WTC11 (cell line): ENCODE measurements around the gene TSPAN5. TPM values are rescaled to one million over a fixed set of nuclear protein-coding genes. Genes with fewer than 3 reads are reported as not detected.

Experiments
- ATAC-seq: fragments of 200-7000 bp; cut with Tn5 transposase; 2 replicates; pipeline ENCODE4 v1.10.0; 2021; ENCODE audit warnings: mild to moderate bottlenecking, moderate library complexity
- CTCF ChIA-PET: fragments of 300-600 bp; sonication (Branson Sonifier 250); formaldehyde crosslinking; loops from one replicate; lab custom pipeline; 2021; ENCODE audit warnings: antibody characterized with exemption; lab: Charles Lee
- POLR2A ChIA-PET: fragments of 350-600 bp; sonication (Branson Sonifier 250); formaldehyde crosslinking; loops from one replicate; lab custom pipeline; 2021; ENCODE audit warnings: antibody characterized with exemption; lab: Charles Lee
- DNase-seq: peaks from one replicate; pipeline ENCODE4 v3.0.0; 2021; ENCODE audit warnings: low spot score
- H3K27ac Mint-ChIP-seq: 2 replicates; pipeline ENCODE4 v1.8.0; 2021; ENCODE audit warnings: mixed read lengths
- H3K27me3 Mint-ChIP-seq: 2 replicates; pipeline ENCODE4 v1.8.0; 2021; ENCODE audit warnings: low read depth, mild to moderate bottlenecking, moderate library complexity, mixed read lengths
- H3K36me3 Mint-ChIP-seq: 2 replicates; pipeline ENCODE4 v1.8.0; 2021; ENCODE audit warnings: mixed read lengths
- H3K4me1 Mint-ChIP-seq: 2 replicates; pipeline ENCODE4 v1.8.0; 2022; ENCODE audit warnings: mixed read lengths
- H3K4me3 Mint-ChIP-seq: 2 replicates; pipeline ENCODE4 v1.8.0; 2021; ENCODE audit warnings: mild to moderate bottlenecking, moderate library complexity, mixed read lengths
- H3K9me3 Mint-ChIP-seq: 2 replicates; pipeline ENCODE4 v1.8.0; 2021; ENCODE audit warnings: mixed read lengths
- ATF1 ChIP-seq: sonication (generic); formaldehyde crosslinking; IDR thresholded peaks from 2 replicates; pipeline ENCODE4 v1.8.1; 2023; ENCODE audit warnings: mild to moderate bottlenecking, moderate library complexity, missing genetic modification reagents
- ATF6 ChIP-seq: sonication (generic); formaldehyde crosslinking; IDR thresholded peaks from 2 replicates; pipeline ENCODE4 v1.8.1; 2023; ENCODE audit warnings: mild to moderate bottlenecking, missing genetic modification reagents
- EMX1 ChIP-seq: fragments of 250-450 bp; sonication (Bioruptor Pico); IDR thresholded peaks from 2 replicates; pipeline ENCODE4 v1.8.0; 2021; ENCODE audit warnings: mild to moderate bottlenecking
- ESRRA ChIP-seq: sonication (generic); formaldehyde crosslinking; IDR thresholded peaks from 2 replicates; pipeline ENCODE4 v1.8.1; 2022; ENCODE audit warnings: mild to moderate bottlenecking, missing genetic modification reagents, borderline replicate concordance
- IRF2 ChIP-seq: sonication (generic); formaldehyde crosslinking; IDR thresholded peaks from 2 replicates; pipeline ENCODE4 v1.8.0; 2022; ENCODE audit warnings: low read depth, missing genetic modification reagents, borderline replicate concordance
- JAZF1 ChIP-seq: fragments of 250-450 bp; sonication (Bioruptor Pico); IDR thresholded peaks from 2 replicates; pipeline ENCODE4 v1.9.0; 2021; ENCODE audit warnings: moderate library complexity, mild to moderate bottlenecking, inconsistent platforms
- KAT7 ChIP-seq: sonication (generic); formaldehyde crosslinking; IDR thresholded peaks from 2 replicates; pipeline ENCODE4 v1.8.1; 2023; ENCODE audit warnings: missing genetic modification reagents, mild to moderate bottlenecking, borderline replicate concordance
- NFYB ChIP-seq: sonication (generic); formaldehyde crosslinking; conservative IDR thresholded peaks from 2 replicates; pipeline ENCODE4 v1.8.0; 2022; ENCODE audit warnings: low read depth, missing genetic modification reagents
- PRDM15 ChIP-seq: sonication (generic); formaldehyde crosslinking; IDR thresholded peaks from 2 replicates; pipeline ENCODE4 v1.8.0; 2022; ENCODE audit warnings: missing genetic modification reagents
- SOX15 ChIP-seq: fragments of 250-450 bp; sonication (Bioruptor Pico); IDR thresholded peaks from 2 replicates; pipeline ENCODE4 v1.9.0; 2021; ENCODE audit warnings: mild to moderate bottlenecking
- TP53 ChIP-seq: sonication (generic); formaldehyde crosslinking; IDR thresholded peaks from 2 replicates; pipeline ENCODE4 v1.8.1; 2023; ENCODE audit warnings: mild to moderate bottlenecking, missing genetic modification reagents
- ZMAT4 ChIP-seq: fragments of 250-450 bp; sonication (Bioruptor Pico); IDR thresholded peaks from 2 replicates; pipeline ENCODE4 v1.9.0; 2021; ENCODE audit warnings: mild to moderate bottlenecking
- ZNF671 ChIP-seq: fragments of 250-450 bp; sonication (Bioruptor Pico); IDR thresholded peaks from 2 replicates; pipeline ENCODE4 v1.8.0; 2021; ENCODE audit warnings: mild to moderate bottlenecking
- total RNA-seq: library from RNA; stranded (reverse); gene quantifications from 3 replicates; pipeline ENCODE4 v1.2.3, GENCODE V29; 2021
- TF ChIP-seq, protein P1 (sequence below): fragments of 250-450 bp; sonication (Bioruptor Pico); IDR thresholded peaks from 2 replicates; pipeline ENCODE4 v2.1.2; 2022; ENCODE audit warnings: mild to moderate bottlenecking, moderate library complexity
- TF ChIP-seq, protein P2 (sequence below): sonication (generic); formaldehyde crosslinking; IDR thresholded peaks from 2 replicates; pipeline ENCODE4 v1.8.1; 2023; ENCODE audit warnings: mild to moderate bottlenecking, missing genetic modification reagents
- TF ChIP-seq, protein P3 (sequence below): sonication (generic); formaldehyde crosslinking; conservative IDR thresholded peaks from 2 replicates; pipeline ENCODE4 v1.8.1; 2023; ENCODE audit warnings: mild to moderate bottlenecking, low read depth, missing genetic modification reagents, moderate library complexity
- TF ChIP-seq, protein P4 (sequence below): fragments of 250-450 bp; sonication (Bioruptor Pico); IDR thresholded peaks from 2 replicates; pipeline ENCODE4 v1.9.0; 2021; ENCODE audit warnings: mild to moderate bottlenecking
- TF ChIP-seq, protein P5 (sequence below): sonication (generic); formaldehyde crosslinking; IDR thresholded peaks from 2 replicates; pipeline ENCODE4 v1.8.1; 2022; ENCODE audit warnings: mild to moderate bottlenecking, missing genetic modification reagents, moderate library complexity, borderline replicate concordance

The TSPAN5 gene
- total RNA-seq, 1 experiment from 2014 or later: 22.7 TPM

DNA sequence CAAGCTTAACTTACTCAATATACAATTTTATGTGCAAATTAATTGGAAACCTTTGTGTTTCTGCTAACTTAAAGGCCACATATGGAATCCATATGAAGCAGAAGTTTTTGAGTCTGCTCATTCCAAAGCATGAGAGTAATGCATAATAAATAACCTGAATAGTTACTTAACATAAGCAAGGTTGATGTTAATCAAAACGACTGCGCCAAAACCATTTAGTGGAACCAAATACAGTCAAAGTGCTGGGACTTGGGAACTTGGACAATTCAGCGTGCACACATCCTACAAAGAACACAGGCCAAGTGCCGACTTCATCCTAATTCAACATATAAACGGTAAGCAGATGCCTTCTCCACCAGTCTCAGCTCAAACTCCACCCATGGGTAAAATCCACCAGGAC is 17.0 kb downstream of the TSPAN5 start:
- Mint-ChIP-seq H3K9me3 (no peaks in the 10 kb centered on the region), H3K27ac (no peak overlapping the region), H3K4me3 (no peak overlapping the region), H3K36me3 (no peaks in the 10 kb centered on the region), H3K27me3 (no peaks in the 10 kb centered on the region), H3K4me1 (peaks cover 31% of the 10 kb centered on the region)
- ChIA-PET POLR2A (no interaction called here), CTCF (interaction anchor here (1.1 kb wide), 1 partner anchor 174 kb away, joined by 3 read pairs; no protein-coding TSS in a partner anchor)
- ATAC-seq: no peak
- no peak for TF ChIP-seq ZMAT4 (CRISPR knock-in tag)
- TF ChIP-seq ESRRA (CRISPR knock-in tag): no peak
- no peak for TF ChIP-seq IRF2 (CRISPR knock-in tag)
- no peak for TF ChIP-seq PRDM15 (CRISPR knock-in tag)
- TF ChIP-seq ATF1: no peak
- TF ChIP-seq, protein P1, sequence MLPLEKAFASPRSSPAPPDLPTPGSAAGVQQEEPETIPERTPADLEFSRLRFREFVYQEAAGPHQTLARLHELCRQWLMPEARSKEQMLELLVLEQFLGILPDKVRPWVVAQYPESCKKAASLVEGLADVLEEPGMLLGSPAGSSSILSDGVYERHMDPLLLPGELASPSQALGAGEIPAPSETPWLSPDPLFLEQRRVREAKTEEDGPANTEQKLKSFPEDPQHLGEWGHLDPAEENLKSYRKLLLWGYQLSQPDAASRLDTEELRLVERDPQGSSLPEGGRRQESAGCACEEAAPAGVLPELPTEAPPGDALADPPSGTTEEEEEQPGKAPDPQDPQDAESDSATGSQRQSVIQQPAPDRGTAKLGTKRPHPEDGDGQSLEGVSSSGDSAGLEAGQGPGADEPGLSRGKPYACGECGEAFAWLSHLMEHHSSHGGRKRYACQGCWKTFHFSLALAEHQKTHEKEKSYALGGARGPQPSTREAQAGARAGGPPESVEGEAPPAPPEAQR (CRISPR knock-in tag): no peak
- DNase-seq: no peak

DNA sequence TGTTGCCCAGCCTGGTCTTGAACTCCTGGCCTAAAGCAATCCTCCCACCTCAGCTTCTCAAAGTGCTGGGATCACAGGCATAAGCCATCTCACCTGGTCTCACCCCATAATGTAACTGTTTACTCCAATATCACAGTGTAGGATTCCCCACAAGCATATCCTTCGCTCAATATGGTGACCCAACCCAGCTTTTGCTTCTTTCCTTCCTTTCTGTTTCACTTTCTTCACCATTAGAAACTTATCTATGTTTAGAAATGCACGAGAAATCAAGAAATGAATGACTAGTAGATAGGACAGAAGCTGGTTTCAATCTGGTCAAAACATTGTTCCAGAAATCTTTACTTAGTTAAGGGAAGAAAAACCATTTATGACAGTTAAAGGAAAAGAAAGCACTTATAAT is 18.9 kb downstream of the TSPAN5 start:
- ChIA-PET CTCF (interaction anchor here (0.7 kb wide), 1 partner anchor 11 kb away, joined by 3 read pairs; no protein-coding TSS in a partner anchor), POLR2A (interaction anchor here (0.7 kb wide), 1 partner anchor 38 kb away, joined by 3 read pairs; no protein-coding TSS in a partner anchor)
- Mint-ChIP-seq H3K4me3 (no peak overlapping the region), H3K27ac (no peak overlapping the region), H3K9me3 (no peaks in the 10 kb centered on the region), H3K4me1 (peaks cover 14% of the 10 kb centered on the region), H3K27me3 (no peaks in the 10 kb centered on the region), H3K36me3 (no peaks in the 10 kb centered on the region)
- ATAC-seq (no peak), DNase-seq (no peak)
- TF ChIP-seq, protein P2, sequence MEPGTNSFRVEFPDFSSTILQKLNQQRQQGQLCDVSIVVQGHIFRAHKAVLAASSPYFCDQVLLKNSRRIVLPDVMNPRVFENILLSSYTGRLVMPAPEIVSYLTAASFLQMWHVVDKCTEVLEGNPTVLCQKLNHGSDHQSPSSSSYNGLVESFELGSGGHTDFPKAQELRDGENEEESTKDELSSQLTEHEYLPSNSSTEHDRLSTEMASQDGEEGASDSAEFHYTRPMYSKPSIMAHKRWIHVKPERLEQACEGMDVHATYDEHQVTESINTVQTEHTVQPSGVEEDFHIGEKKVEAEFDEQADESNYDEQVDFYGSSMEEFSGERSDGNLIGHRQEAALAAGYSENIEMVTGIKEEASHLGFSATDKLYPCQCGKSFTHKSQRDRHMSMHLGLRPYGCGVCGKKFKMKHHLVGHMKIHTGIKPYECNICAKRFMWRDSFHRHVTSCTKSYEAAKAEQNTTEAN (CRISPR knock-in tag): no peak
- TF ChIP-seq JAZF1: no peak
- TF ChIP-seq, protein P3, sequence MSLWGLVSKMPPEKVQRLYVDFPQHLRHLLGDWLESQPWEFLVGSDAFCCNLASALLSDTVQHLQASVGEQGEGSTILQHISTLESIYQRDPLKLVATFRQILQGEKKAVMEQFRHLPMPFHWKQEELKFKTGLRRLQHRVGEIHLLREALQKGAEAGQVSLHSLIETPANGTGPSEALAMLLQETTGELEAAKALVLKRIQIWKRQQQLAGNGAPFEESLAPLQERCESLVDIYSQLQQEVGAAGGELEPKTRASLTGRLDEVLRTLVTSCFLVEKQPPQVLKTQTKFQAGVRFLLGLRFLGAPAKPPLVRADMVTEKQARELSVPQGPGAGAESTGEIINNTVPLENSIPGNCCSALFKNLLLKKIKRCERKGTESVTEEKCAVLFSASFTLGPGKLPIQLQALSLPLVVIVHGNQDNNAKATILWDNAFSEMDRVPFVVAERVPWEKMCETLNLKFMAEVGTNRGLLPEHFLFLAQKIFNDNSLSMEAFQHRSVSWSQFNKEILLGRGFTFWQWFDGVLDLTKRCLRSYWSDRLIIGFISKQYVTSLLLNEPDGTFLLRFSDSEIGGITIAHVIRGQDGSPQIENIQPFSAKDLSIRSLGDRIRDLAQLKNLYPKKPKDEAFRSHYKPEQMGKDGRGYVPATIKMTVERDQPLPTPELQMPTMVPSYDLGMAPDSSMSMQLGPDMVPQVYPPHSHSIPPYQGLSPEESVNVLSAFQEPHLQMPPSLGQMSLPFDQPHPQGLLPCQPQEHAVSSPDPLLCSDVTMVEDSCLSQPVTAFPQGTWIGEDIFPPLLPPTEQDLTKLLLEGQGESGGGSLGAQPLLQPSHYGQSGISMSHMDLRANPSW (CRISPR knock-in tag): no peak
- no peak for TF ChIP-seq SOX15 (CRISPR knock-in tag)
- no peak for TF ChIP-seq ATF6
- TF ChIP-seq NFYB (CRISPR knock-in tag): no peak
- TF ChIP-seq KAT7 (CRISPR knock-in tag): no peak
- TF ChIP-seq, protein P4, sequence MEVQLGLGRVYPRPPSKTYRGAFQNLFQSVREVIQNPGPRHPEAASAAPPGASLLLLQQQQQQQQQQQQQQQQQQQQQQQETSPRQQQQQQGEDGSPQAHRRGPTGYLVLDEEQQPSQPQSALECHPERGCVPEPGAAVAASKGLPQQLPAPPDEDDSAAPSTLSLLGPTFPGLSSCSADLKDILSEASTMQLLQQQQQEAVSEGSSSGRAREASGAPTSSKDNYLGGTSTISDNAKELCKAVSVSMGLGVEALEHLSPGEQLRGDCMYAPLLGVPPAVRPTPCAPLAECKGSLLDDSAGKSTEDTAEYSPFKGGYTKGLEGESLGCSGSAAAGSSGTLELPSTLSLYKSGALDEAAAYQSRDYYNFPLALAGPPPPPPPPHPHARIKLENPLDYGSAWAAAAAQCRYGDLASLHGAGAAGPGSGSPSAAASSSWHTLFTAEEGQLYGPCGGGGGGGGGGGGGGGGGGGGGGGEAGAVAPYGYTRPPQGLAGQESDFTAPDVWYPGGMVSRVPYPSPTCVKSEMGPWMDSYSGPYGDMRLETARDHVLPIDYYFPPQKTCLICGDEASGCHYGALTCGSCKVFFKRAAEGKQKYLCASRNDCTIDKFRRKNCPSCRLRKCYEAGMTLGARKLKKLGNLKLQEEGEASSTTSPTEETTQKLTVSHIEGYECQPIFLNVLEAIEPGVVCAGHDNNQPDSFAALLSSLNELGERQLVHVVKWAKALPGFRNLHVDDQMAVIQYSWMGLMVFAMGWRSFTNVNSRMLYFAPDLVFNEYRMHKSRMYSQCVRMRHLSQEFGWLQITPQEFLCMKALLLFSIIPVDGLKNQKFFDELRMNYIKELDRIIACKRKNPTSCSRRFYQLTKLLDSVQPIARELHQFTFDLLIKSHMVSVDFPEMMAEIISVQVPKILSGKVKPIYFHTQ (CRISPR knock-in tag): no peak
- TF ChIP-seq ZNF671 (CRISPR knock-in tag): no peak
- TF ChIP-seq ESRRA (CRISPR knock-in tag): no peak
- TF ChIP-seq, protein P5, sequence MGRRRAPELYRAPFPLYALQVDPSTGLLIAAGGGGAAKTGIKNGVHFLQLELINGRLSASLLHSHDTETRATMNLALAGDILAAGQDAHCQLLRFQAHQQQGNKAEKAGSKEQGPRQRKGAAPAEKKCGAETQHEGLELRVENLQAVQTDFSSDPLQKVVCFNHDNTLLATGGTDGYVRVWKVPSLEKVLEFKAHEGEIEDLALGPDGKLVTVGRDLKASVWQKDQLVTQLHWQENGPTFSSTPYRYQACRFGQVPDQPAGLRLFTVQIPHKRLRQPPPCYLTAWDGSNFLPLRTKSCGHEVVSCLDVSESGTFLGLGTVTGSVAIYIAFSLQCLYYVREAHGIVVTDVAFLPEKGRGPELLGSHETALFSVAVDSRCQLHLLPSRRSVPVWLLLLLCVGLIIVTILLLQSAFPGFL (CRISPR knock-in tag): no peak
- no peak for TF ChIP-seq TP53 (CRISPR knock-in tag)
- TF ChIP-seq EMX1 (CRISPR knock-in tag): no peak
